SH-SY5Y (cell line): ENCODE measurements around the gene UBE2S.

Experiments
- GATA2 ChIP-seq: IDR thresholded peaks from 2 replicates; pipeline ENCODE4 v1.6.1; 2011; ENCODE audit warnings: mild to moderate bottlenecking, low read depth, low read length
- GATA3 ChIP-seq: IDR thresholded peaks from 2 replicates; pipeline ENCODE4 v1.6.1; 2011; ENCODE audit warnings: low read depth, mild to moderate bottlenecking, low read length, moderate library complexity

DNA sequence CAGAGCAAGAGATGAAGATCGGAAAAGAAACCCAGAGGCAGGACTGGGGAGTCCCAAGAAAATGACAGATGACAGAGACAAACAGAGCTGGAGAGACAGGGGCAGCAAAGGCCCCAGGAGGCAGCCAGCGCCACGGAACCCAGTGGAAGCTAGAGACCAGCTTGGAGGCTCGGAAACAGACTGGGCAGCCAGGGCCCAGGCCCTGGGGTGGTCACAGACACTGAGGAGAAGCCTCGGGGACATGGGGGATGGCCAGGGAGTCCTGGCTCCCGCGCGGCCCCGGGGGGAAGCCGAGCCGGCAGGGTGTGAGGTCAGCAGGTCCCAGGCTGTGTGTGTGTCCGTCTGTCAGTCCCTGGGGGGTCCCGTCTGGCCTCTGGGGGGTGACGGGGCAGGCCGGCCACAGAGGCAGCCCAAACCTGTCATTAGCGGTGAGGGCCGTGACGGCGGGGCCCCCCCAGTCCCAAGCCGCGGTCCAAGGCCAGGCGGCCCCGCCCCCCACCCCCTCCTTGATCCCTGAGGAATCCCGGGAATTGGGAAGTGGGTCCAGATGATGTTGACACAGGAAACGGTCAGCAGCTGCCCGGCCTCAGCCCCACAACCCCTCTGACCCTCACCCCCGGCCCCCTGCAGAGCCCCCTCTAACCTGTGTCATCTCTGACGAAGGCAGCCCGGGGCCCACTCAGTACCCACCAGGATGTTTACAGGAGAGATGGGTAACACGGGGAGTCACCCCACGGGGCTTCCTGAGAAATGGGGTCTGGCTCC, 33.4 kb downstream of the UBE2S start:
- TF ChIP-seq GATA2 (no peak), GATA3 (no peak)
